ENCODE measurements around the gene ERC2.
"Not testable (repeated sequence)": the region's sequence is repeated elsewhere in the genome, so short reads cannot be mapped to it uniquely, and the experiment has no call there.

Gene ERC2

DNA sequence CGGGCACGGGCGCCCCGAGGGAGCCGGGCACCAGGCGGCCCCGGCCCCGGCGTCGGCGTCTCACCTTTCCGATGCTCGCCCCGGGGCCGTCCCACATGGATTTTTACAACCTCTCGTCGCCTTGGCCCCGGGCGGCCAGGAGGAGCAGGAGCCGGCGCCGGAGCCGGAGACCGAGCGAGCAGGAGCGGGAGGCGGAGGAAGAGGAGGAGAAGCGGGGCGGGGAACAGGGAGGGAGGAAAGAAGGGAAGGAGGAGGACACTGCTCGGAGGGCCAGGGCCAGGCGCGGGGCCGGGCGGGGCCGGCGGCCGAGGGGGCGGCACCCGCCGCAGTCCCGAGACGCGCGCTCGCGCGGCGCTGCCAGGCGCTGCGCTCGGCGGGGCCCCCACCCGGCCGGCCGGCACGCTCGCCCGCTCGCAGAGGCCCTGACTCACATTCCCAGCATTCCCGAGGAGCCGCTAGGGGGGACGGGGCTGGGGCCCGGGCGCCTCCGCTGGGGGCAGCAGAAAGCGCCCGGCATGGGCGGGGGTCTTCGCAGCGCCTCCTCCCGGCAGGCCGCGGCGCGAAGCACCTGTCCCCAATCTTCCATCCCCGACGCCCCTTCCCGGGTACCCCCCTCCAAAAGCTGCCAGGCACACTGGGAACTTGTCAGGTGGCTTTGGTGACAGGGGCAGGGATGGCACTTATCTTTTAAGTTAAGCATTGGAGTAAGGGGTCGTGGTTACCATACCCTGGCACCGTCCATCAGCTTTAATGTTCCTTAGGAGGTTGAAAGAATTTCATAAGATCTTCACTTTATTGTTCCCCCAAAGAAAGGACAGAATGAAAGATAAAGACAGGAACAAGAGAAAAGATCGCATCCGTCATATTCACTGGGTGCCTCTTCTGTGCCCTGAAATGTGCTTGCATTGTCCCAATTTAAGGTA is at the start of gene ERC2:
TSS of gene ERC2 (minus strand) at position 284 of the 923 bp plus-strand sequence.
- DNase-seq (ENCODE audit: low read depth in 2 of 2) = no peak

DNA sequence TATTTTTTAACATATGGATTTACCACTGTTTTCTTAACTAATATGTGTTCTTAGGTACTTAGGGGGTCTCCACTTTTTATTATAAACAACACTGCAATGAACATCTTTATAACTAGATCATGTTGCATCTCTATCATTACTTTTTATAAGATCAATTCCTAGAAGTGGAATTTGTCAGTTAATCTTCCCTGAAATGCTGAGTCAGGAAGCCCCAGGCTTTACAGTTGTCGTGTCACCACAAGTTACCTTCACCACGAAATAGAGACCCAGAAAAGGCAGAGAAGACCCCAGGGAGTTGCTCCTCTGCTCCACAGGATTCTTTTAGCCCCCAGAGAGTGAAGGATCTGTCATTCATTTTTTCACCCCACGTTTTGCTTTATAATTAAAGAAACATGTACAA is 34.5 kb upstream of the ERC2 start:
- no peak for DNase-seq (ENCODE audit: low read depth in 2 of 2)

DNA sequence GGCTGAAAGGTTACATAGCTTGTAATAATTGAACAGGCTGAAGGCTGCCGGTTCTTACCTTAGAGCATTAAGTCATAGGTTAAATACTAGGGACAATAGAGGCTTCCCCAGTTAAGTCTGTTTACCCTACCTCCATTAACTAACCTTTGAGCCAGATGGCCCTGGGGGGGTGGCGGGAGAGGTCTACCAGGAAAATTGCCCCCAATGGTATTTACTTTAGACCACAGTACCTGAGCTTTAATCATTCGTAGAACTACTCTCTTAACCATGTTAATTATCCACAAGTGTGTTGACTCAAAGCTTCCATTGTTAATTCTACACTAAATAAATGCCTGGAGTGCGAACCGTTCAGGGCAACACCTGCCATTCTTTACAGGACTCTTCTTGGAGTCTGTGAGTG is 28.1 kb upstream of the ERC2 start:
- not testable (repeated sequence) for DNase-seq (ENCODE audit: low read depth in 2 of 2)

DNA sequence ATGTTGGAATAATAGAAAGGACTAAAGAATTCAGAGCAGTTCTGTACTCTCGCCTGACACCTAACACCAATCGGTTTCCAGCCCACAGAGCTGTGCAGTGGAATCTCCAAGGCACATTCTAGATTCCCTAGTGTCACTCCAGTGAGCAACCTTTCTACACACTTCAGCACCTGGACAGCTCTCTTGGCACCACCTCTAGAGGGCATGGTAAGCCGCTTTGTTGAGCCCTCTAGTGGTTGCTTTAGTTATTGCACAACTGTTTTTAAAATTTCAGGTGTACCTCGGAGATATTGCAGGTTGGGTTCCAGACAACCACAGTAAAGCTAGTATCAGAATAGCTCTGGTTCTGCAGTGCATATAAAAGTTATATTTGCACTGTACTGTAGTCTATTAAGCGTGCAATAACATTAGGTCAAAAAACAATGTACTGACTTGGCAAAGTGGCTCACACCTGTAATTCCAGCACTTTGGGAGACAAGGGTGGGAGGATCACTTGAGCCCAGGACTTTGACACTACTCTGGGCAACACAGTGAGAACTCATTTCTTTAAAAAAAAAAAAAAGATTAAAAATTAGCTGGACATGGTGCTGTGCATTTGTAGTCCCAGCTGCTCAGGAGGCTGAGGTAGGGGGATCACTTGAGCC is 26.5 kb upstream of the ERC2 start:
- DNase-seq (ENCODE audit: low read depth in 2 of 2) = peak; percentile 37 to 61

DNA sequence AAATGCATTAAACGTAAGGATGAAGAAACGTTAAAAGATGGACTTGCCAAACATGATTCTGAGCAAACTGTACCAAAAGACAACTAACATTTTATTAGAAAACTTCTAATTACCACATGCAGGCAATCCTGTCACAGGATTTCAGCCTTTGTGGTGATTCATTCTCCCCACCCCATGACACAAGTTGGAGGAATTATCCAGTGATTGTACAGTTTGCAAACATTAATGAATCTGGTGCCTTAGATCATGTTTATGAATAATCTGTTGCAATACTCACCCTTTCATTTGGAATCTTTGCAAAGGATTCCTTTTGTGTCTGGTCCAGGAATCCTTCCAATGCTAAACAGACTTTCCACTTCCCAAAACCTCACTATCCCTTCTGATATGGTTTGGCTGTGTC is 23.3 kb upstream of the ERC2 start:
- DNase-seq (ENCODE audit: low read depth in 2 of 2) = no peak

DNA sequence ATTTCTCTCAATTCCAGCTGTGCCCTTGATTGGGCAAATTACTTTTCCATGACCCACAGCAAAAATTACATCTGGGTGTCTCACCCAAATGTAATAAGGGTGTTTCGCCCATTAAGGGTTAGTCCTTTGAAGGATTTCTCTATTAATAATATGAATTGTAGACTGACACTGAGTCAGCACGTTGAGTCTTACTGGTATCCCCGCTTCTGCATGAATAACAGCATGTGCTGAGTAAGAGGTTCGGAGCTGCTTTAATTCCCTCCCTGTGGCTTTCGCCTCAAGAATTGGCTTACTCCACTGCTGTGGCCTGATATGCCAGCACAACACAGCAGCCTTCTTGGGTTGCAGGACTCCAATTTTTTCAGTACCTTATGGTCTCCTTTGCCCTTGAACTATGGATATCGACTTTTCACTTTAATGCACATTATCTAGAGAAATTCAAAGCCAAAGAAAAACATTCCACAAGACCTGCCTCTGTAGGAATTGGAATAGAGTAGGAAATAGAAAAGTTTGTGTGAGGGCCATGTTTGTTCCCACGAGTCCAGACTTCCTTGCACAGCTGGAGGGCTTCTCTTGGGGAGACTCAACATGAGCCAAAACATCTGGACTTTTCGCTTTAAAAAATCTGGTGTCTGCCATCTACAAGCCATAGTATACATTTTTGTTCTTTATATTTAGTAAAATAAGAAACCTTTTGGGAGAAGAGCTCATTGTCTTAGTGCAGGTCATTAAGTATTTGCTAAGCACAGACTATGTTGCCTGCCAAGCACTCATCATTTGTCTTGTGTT is 20.7 kb upstream of the ERC2 start:
- DNase-seq (ENCODE audit: low read depth in 2 of 2) = no peak

DNA sequence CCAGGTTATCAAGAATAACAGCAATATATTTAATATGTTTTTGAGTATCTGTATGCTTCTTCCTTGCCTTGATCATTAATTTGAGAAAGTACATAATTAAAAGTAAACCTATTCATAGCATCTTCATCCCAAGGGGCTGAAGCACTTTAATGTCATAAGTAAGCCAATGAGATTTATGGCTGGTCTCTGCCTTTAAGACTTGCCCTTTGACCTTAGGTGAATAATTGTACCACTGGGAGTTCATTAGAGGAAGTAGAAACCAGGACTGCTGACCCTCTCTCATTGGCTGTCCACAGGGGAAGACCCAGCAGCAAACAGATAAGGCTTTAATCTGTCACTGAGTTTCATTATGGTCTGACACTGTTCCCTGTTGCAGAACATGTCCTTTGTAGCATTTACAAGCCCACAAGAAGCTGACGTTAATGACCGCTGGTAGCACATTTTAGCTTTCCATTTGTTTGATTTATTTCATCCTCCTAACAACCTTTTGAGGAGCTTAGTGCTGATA is 16.3 kb upstream of the ERC2 start:
- DNase-seq (ENCODE audit: low read depth in 2 of 2) = no peak

DNA sequence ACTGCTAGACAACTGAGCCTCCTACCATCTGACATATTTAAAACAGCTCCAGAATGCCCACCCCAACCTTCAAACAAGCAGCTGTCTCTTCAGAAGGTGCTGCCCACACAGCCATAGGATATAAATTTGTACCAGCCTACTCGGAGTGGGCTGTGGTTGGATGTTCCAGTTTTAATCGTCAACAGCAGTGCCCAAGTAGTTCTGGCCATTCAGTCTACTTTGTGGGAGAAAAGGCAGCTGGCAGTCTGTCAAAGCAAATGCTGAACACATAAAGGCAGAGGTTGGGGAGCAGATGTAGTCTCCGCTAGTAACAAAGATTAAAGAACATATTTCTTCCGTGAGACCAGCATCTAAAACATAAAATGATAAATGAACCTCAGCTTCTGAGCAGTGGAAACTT is 15.9 kb upstream of the ERC2 start:
- DNase-seq (ENCODE audit: low read depth in 2 of 2) = no peak

DNA sequence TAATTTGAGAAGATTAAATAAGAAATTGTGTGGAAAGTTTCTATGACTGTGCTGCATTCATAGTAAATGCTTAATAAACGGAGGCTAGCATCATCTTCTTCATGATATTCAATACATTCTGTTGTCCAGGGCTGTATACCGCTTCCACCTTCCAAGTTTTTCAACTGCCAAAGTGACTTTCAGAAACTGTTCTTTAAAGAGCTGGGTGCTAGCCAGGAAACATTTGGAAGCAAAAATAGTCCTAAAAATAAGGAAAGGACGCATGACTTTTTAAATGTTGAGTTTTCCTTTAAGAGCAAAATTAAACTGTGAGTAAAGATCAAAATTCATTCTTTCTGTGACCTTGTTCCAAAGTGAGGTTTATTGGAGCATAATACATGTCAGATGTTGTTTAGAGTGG is 9.4 kb upstream of the ERC2 start:
- DNase-seq (ENCODE audit: low read depth in 2 of 2) = no peak

DNA sequence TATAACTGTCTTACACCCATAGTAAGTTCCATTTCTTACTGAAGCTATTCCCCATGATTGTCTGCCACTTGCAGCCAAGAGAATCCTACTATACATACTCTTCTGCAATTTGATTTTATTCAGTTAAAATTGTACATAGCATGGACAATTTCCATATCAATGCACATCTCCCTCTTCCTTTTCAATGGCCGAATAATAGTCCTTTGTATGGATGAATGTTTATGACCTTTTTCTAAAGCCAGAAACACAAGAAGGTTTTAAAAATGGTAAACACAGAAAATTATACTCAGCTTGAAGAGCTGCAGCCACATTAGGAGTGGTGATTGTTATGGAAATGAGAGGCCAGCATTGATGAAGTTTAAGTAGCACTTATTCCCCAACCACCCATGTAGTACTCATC is 8.5 kb upstream of the ERC2 start:
- no peak for DNase-seq (ENCODE audit: low read depth in 2 of 2)

DNA sequence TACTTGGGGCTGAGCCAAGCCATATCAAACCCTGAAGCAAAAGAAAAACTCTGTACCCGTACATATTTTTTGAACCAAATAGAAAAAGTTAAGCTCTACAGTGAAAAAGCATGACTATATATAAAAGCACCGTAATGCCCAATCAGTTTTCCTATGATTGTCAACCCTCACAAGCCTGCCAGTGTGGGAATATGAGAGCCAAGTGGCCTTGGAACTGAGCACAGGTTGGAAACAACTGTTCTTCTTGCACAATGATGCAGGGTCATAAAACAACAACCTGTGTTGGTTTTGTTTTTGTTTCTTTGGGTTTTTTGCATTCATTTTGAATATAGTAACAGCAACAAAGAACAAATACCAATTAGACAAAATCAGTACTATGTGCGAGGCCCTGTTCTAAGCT is 3.5 kb upstream of the ERC2 start:
- no peak for DNase-seq (ENCODE audit: low read depth in 2 of 2)

DNA sequence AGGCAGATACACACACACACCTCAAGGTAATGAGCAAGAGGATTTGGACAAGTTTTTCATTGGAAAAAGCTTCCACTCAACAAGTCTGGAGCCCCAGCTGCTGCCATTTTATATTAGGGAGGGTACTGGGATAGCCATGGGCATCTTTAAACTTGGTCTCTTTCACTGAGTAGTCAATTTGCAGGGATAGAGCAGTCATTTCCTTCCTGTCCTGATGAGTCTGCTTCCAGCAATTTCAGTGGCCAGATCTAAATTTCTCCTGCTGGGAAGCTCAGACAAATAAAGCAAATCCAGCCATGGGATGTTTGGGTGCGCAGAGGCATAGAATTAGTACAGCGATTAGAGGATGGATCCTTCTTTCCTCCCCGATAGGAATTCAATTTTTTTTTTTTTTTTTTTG is 874 bp upstream of the ERC2 start:
- no peak for DNase-seq (ENCODE audit: low read depth in 2 of 2)

DNA sequence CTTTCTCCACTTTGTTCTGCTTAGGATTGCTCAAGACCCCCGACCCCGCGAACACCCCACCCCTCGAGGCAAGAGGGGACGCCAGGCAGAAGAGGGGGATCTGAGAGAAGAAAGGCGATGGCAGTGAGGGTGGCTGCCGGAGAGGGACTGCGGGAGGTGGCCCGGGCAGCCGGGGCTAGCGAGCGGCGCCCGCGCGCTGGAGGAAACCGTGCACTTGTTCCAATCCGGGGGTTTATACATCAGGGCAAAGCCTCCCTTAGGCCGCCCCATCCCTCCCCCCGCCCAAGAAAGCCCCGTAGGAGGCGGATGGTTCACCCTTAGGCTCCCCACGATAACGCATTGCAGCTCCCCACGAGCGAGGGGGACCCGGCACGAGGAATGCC is 475 bp downstream of the ERC2 start:
- peak in 1 of 2 donors; percentile 3 for DNase-seq (ENCODE audit: low read depth in 2 of 2)

DNA sequence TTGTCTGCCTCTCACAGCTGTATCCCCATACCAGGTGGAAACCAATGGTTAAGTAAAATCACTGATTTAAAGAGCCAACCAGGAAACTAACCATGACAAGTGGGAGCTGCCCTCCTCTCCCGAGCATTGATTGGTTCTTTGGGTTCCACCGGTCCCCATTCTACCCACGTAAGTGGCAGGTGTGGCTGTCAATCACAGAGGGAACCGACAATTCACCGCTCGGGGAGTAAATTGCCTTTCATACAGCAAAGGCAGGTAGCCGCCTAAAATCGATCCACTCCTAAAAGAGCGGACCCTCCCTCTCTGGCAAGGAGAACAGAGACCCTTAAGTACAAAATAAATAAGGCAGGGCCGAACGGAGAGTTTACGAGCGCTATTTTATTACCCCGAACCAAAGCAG is 1.2 kb downstream of the ERC2 start:
- peak in 1 of 2 donors; percentile 6 for DNase-seq (ENCODE audit: low read depth in 2 of 2)

DNA sequence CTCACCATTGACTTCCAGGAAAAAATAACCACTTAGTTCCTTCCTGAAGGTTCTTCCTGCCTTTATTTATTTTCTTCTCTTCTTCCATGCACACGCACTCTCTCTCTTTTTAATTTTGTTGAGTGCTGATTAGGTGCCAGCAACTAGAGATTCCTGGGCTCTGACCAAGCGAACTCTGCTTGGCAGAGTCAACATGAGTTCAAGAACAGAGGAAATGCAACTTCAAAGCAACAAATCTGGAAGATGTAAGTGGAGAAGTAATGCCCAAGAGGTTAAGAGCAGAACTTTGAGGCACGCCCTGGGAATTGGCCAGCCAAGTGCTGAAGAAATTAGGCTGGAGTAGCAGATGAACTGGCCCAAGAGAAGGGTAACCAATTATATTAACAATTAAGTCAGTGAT is 8.5 kb downstream of the ERC2 start:
- no peak for DNase-seq (ENCODE audit: low read depth in 2 of 2)

DNA sequence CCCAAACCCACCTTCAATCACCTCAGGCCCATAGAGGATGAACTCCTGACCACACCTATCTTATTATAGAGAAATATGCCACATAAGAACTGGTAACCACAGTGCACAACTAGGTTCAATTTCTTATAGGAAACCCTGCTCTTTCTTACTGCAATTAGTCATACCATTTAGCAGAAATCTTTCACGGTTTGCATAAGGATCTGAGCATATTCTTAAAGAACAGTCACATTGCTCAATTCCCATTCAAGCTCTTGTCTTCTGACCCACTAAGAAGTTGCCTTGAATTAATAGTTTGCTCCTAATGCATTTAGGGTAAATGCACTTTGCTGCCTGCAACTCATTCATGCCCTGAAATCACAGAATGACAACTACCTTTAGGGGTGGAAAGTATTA is 9.2 kb downstream of the ERC2 start:
- DNase-seq (ENCODE audit: low read depth in 2 of 2) = no peak

DNA sequence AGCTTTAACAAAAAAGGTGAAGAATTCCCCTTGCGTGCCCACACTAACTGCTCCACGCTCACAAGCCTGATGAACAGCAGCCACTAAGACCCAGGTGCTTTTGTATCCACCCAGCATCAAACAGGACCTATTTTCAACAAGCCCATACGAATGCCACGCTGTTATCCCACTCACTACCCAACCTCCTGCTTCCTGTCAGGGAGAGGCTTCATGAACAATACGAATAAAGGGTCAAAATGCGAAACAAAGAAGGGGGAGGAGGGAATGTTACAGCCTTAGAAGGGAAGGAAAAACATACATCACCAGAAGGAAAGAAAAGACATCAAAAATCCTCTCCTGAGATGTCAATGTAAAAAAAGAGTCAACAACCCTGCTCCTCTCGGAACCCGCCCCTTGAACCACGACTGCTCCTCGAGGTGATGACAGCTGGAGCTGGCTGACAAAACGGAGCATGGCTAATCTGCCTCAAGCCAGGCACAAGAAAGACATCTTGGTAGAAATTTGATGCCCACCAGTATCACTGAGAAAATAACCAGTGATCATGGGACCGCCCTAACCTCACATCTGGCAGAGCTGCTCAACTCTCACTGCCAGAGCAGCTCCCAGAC is 9.7 kb downstream of the ERC2 start:
- DNase-seq (ENCODE audit: low read depth in 2 of 2) = no peak

DNA sequence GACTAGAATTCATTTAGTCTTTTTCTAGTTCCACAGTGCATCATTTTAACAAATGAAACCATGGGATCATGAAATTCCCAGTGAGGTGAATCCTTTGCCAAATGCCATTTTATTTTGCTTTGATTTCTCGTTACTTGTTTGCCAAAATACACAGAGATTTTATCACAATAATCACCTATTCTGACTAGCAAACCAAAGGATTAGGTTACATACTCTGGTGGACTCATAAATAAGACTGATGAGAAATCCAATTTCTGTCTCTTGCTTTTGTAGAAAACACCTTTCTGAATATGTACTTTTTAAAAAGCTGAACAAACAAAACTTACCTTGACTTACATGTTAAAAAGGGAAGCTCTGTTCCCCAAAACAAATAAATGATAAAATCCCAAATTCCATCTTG is 12.2 kb downstream of the ERC2 start:
- DNase-seq (ENCODE audit: low read depth in 2 of 2) = no peak

DNA sequence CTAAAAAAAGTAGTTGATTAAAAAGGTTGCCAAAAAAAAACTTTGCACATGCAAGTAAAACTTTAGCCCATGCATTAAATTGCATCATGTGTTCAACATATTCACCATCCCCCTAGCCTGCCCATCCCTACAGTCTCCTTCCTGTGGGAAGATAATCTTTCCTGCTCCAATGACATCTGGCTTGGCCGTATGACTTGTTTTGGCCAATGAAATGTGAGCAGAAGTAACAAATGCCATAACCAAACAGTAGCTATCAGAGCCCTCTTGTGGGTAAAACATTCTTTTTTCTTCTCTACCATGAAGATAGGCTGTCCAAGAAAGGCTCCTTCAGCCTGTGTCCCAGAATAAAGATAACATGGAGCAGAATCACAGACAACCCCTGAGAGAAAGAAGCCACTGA is 15.3 kb downstream of the ERC2 start:
- no peak for DNase-seq (ENCODE audit: low read depth in 2 of 2)

DNA sequence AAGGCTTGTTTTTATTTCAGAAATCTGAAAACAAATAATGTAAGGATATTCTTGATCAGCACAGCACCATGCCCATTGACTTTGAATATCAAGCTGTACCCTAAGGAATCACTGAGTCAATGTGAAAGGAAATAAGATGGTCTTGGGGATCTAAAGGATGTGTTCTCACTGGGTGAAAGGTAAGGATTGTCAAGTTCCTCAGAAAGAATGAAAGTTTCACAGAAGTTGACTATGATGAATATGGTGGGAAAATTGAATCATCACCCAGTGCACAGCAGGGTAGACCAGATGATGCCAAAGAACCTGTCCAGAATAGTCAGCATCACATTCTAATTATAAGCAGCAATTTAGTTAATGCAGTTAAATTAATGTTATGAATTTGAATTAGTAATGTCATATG is 16.2 kb downstream of the ERC2 start:
- no peak for DNase-seq (ENCODE audit: low read depth in 2 of 2)

DNA sequence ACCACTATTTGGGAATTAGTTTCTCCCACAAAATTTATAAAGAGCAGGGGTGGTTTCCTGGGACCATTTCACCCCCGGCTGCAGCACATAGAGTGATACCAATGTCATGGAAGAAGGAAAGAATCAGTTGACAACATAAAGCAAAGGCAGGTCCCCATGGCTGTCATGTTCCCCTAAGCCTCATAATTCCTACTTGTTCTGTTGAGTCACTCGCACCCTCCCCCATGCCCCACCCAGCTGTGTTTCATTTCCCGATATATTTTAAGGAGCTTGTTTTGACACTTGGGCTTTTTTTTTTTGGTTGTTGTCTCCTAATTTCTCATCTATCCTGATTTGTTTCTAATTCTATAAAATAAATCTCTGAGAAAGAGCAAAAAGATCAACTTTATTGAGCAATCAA is 24.9 kb downstream of the ERC2 start:
- no peak for DNase-seq (ENCODE audit: low read depth in 2 of 2)

DNA sequence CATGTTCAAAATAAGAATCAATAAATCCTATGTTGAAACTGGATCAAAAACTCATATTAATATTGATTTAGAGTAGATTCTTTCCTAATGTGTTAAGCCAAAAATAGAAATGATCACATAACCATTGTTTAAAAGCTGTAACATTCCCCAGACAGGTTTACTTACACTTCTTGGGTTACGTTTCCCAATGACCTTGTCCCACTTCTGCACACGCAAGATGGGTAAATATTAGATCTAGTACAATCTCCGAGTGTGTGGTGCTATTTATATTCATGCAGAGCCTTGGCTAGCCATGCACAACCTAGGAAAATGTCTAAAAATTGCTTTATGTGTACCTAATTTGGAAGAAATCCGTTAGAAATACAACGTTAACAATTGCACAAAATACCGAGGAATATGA is 39.6 kb downstream of the ERC2 start:
- no peak for DNase-seq (ENCODE audit: low read depth in 2 of 2)

Data from stimulated activated CD4-positive, alpha-beta T cell treated with anti-CD3 and anti-CD28 coated beads, Interleukin-1b, Interleukin-23, amount 100 ng/mL, for 4 hours (primary cell).